Erythroblast (primary cell): ENCODE data around the gene CCNT1.

ENCODE experiments used
- GATA1 ChIP-seq: IDR thresholded peaks from 2 replicates; pipeline ENCODE4 v1.6.1; 2011; ENCODE audit warnings: low read depth, mild to moderate bottlenecking, control low read depth, low read length, moderate library complexity
- POLR2A ChIP-seq: IDR thresholded peaks from 2 replicates; pipeline ENCODE4 v1.6.1; 2011; ENCODE audit warnings: mild to moderate bottlenecking, low read length

- no peak for TF ChIP-seq POLR2A
- TF ChIP-seq GATA1 = no peak
These were observed 4.3 kb downstream of the CCNT1 start for GRCh38 chr12:48712209-48712608.
